ENCODE data around the gene PTPRD.
"Not testable (repeated sequence)": the region's sequence is repeated elsewhere in the genome, so short reads cannot be mapped to it uniquely, and the experiment has no call there.

PTPRD gene

DNA sequence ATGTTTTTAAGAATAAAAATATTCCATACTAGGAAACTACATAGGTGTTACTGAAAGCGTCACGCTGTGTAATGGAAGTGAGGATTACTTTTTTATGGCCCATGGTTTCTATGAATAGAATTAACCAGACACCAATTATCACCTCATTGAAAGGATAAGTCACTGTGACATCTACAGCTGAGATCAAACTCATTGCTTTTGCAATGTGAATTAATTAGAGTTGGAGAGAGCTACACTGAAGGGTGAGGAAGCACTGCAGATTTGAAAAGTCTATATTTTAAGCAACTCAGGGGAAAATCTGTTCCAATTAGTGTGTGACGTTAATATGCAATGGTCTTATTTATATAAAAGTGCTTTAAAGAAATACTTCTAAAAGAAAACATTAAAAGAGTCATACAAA is 1513.2 kb downstream of the PTPRD start:
- DNase-seq, result no peak

DNA sequence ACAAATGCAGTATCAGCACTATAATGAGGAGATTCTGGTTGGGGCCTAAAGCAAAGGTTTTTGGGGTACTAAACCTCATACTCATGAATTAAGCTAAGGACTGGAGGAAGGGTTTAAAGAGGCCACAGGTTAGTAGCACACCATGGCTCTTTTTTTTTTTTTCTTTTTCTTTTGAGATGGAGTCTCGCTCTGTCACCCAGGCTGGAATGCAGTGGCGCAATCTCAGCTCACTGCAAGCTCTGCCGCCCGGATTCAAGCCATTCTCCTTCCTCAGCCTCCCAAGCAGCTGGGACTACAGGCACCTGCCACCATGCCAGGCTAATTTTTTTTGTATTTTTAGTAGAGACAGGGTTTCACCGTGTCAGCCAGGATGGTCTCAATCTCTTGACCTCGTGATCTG is 1515.5 kb downstream of the PTPRD start:
- DNase-seq, result not testable (repeated sequence)

DNA sequence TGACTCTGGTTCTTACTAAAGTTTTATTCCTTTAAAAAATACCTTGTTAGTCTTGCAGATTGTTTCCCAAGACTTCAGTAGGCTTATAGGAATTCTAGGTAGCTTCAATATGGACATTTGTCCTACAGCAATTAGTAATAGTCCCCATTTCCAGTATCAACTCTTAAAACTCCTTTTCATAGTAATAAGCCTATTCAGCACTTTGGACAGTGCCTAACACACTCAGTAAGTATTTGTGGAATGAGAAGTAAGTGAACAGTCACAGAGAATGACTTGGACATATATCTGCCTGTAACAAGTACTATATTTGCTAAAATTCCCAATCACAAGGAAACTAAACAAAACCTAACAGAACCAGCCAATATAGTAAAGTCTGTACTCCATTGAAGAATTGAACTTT is 1521.4 kb downstream of the PTPRD start:
- no peak for DNase-seq

DNA sequence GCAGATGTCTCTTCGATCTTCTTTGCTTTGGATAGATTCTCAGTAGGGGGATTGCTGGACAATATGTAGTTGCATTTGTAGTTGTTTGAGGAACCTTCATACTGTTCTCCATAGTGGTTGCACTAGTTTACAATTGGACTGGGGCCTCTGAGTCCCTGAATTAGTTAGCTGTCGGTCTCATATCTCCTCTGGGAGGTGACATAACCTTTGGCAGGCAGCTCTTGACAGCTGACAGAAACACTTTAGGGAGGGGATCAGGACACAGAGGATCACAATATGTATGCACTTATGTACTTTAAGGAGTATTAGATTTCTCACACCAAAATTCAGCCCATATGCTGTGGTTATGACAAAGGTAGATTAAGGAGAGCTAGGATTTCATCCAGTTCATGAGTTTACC is 1533.3 kb downstream of the PTPRD start:
- DNase-seq, result no peak

DNA sequence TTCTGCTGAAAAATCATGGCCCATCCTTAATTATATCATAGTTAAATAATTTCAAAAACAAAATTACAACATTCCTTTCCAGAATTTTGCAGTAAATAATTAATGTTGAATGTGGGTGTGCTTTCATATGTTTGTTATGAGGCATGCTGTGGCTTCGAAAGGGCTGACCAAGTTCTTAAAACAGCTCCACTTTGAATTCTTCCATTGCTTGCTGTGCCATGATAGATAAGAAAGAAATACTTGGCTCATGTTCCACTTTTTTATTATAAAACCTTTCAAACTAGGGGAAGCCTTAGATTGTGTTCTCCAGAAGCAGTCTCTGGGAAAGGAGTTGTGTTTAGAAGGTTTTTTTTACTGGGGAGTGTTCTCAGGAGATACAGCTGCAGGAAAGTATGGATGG is 1534.5 kb downstream of the PTPRD start:
- DNase-seq, result no peak

DNA sequence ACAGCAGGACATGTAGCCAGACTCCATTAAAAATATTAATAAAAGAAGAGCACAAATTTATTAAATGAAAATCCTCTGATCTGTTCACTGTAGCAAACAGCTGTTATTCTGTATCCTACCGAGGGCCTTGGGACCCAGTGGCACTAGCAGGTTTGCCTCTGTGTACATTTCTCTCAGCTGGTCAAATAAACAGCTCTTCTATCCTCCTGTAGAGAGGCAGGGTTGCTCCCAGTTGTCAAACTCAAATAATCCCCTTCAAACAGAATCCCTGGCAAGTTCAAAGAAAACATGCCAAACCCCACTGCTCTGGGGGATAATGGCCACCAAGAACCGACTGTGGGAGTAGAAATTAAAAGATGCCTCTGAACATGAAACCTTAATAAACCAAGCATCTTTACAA is 1551.2 kb downstream of the PTPRD start:
- peak; percentile 57 for DNase-seq

DNA sequence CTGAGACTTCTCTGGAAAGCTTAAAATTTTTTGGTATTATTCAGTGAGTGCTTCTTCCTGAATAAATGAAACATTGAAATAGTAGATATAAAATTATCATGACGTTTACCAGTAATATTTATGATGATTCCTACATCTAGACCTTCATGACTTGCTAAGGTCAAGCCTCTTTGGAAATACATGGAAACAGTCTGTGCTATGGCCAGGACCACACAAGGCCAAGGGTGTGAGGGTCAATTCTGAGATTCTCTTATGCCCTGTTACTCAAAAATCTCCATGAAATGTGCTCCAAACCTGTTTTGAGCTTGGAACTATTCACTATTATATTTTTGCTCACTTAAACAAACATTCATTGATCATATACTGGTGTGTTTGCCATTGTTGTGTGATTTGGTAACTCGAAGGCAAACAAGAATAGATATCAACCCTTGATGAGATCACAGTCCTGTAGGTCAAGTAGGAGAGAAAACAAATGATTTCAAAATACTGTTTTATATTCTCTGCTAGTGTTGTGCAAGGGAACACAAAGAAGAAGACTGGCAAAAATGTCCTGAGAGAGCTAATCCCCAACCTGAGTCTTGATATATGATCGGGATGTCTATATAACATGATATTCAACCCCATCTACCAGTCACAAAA is 1558.3 kb downstream of the PTPRD start:
- no peak for DNase-seq

DNA sequence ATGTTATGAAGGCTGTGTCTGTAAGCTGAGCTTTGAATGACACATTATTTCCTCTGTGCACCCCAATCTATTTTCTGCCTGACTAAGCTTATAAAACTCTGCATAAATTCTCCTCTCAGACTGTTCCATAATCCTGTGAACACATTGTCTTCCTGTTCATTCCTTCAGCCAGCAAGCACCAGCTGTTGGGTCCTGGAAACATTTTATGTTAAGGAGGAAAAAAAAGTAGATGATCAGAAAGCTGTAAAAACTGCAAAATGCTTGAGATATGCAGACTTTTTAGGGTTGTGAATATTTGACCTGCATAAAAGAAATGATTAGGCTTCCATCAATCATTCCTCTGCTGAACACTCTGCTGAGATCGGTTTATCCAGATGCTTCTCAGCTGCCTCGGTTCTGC is 1567.2 kb downstream of the PTPRD start:
- no peak for DNase-seq

DNA sequence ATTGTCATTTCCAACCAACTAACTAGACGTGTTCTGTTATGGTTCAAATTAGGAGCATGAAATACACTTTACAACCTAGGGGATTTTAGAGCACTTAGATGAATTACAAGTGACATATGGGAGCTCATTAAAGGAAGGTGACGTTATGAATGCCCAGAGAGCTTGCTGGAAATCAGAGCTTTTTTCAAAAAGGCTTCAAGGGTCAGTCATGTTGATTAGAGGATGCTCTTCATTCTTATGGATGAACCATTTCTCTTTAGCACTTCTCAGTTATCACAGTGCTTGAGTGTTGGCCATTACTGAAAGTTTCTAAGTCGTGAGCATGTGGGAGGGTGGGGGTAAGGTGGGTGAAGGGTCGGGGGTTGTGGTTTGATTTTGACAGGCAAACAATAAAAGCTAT is 1567.7 kb downstream of the PTPRD start:
- DNase-seq, result no peak

DNA sequence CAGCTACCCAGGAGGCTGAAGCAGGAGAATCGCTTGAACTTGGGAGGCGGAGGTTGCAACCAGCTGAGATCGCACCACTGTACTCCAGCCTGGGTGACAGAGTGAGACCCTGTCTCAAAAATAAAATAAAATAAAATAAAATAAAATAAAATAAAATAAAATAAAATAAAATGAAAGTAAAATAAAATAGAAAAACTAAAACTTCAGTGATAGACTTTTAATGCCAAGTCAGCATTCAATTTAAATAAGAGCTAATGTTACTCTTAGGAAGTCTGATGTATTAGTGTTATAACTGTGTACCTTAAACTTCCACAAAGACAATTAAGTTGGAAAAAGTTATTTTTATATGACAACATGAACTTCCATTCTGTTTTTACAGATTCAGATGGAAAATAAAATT is 1569.0 kb downstream of the PTPRD start:
- DNase-seq, result not testable (repeated sequence)

DNA sequence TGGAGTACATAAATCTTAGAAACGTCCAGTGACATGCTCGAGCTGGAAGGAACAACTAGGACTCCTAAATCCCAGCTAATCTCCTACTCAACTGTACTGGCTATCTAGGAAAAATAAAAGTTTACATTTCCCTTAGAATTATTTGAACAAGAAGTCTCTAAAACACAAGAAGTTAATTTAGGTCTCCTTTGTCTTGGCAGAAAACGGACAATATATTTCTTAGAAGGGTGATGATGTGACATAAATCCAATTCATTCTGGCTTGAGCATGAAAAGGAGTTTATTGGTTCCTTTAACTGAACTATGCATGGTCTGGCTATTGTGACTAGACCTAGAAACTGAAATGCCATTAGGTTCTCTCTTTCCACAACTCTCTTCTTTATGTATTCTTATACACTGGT is 1571.0 kb downstream of the PTPRD start:
- DNase-seq, result no peak

DNA sequence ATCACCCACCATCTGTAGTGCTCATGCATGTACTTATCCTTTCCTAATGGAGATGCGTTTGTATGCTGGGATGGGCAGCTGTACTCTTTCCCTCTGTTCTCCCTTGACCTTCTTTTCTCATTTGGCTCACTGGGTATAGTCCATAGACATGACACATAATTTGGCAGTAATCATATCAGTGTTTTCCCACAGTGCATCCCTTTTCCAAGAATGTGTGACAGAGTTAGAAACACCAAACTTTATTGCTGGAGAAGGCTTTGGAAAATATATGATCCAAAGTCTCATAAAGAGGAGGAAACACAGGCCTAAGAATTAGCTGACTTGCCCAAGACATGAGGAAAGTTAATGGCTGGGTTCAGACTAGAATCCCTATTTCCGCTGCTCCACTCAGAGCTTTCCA is 1579.8 kb downstream of the PTPRD start:
- no peak for DNase-seq

DNA sequence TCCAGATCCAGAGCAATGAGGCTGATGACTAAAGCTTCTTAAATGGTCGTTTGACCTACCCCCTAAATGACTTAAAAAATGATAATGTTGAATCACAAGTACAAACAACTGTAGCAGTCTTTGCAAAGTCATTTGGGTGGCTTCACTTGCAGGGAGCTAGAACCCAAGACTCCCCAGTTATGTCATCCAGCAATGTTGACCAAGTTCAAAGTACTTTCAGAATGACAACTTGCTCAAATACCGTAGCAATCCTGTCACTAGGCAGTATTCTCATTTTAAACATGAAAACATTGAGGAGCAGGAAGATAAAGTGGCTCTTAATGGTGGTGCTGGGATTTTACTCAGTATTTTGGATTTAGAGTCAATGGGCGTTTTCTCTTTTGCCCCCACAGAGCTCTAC is 1596.2 kb downstream of the PTPRD start:
- no peak for DNase-seq

DNA sequence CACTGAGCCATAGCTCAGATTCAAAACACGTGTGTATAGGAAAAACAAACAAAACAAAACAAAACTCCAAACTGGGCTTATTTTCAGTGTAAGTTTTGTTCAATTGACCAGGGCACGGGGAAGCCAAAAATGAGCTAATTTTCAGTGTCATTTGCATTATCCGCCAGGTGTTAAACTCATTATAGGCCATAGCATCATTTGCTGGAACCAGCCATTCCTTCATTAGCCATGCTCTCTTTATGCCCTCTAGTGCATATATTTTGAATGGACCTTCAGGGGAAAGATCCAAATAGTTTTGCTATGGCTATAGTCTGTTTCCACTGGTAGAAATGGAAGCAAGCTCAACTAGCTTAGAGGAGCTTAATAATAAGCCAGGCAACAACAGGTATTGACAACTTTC is 1608.0 kb downstream of the PTPRD start:
- no peak for DNase-seq

DNA sequence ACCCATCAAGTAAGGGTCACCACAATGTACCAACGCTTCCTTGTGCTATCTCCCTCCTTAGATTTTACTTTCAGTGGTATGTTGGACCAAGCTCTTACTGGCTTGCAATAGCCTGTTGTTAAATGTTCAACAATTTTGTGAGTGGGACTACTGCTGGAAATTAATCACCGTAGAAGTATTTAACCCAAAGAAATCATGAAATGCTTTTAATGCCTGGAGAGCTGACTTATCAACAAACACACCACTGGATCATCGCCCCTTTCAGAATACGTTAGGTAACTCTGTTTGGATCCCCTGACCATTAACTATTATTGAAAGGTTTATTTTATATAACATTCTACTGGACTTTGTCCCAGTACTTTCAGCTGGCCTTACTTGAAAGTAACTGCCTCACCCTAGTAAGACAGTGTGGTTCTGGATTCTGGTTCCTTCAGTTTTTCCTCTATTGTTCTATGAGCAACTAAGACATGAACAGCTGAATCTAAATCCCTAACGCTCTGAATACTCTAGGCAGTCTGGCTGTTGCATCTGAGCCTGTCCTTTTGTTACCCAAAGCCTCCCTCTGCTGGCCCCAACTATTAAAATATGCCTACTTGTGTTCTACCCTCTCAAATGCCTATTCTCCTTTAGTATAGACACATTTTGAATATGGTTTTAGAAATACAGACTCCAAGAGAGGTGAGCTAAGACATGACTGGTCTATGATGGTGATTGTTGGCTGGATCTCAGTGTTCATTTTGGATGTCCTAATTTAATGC is 1609.8 kb downstream of the PTPRD start:
- DNase-seq, result no peak

DNA sequence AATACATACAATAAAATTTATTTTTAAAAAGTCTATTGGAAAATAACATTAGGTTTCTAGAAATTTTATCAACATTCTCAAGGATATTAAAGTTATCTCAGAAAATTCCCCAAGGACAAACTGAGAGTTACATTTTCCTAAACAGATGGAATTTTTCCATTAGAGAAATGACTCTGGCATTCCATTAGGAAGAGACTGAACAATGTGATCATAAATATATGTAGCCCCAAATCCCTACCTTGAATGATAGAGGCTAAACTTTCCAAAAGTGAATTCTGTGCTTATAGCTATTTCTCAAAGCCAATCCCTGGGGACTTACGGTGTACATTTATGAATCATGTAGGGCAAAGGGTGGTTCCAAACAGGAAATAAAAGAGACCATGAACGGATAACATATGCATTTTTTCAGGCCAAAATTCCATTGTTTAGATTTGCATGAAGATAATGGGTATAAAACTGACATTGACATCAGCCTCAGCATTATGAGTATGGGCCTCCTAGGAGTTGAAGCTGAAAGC is 1632.2 kb downstream of the PTPRD start:
- DNase-seq, result no peak

DNA sequence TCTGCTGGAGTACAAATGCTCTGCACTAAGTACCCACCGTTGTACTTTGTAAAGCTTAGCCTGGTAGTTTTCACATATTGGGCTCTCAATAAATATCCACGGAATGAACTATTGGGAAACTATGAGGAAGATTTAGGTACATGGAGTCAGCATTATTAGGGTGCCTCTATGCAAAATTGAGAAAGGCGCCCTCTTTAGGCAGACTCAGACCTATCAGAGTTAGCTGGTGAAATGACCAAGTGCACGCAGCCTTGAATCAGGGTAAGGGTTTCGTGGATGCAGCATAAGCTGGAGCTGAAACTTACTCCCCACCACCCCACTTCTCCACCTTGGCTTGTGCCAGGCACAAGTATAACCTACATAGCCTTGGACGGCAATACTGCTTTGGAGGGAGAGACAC is 1634.5 kb downstream of the PTPRD start:
- no peak for DNase-seq

DNA sequence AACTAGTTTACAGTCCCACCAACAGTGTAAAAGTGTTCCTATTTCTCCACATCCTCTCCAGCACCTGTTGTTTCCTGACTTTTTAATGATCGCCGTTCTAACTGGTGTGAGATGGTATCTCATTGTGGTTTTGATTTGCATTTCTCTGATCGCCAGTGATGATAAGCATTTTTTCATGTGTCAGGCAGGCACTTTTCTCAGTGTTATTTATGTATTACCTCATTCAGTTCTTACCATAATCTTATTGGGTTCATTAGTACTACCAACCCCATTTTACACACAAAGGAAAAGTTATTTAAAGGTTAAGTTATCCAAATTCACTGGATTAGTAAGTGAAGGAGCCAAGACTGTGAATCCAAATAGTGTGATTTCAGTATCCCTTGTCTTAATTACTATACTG is 1644.5 kb downstream of the PTPRD start:
- not testable (repeated sequence) for DNase-seq

DNA sequence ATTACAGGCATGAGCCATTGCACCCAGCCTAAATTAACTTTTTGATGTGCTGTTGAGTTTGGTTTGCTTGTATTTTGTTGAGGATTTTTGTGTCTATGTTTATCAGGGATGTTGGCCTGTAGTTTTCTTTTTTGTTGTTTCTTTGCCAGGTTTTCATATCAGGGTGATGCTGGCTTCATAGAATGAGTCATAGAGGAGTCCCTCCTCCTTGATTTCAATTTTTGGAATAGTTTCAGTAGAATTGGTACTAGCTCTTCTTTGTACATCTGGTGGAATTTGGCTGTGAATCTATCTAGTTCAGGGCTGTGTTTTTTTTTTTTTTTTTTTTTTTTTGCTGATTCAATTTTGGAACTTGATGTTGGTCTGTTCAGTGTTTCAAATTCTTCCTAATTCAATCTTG is 1648.9 kb downstream of the PTPRD start:
- DNase-seq, result no peak

DNA sequence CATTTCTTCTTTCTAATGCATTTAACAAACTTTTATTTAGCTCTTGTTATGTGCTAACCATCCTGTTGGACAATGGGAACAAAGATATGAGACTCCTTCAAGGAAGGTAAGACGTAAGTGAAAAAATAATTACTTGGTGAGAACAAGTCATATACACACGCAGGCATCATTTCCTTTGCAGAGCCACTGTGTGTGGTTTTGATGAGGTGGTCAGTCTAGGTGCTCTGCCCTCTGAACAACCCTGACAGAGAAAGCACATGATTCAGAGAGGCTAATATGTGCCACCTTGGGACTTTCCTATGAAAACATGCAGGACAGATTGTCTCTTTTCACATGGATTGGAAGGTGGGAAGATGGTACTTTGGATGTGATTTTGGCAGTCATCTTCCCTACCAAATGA is 1650.7 kb downstream of the PTPRD start:
- DNase-seq, result no peak

DNA sequence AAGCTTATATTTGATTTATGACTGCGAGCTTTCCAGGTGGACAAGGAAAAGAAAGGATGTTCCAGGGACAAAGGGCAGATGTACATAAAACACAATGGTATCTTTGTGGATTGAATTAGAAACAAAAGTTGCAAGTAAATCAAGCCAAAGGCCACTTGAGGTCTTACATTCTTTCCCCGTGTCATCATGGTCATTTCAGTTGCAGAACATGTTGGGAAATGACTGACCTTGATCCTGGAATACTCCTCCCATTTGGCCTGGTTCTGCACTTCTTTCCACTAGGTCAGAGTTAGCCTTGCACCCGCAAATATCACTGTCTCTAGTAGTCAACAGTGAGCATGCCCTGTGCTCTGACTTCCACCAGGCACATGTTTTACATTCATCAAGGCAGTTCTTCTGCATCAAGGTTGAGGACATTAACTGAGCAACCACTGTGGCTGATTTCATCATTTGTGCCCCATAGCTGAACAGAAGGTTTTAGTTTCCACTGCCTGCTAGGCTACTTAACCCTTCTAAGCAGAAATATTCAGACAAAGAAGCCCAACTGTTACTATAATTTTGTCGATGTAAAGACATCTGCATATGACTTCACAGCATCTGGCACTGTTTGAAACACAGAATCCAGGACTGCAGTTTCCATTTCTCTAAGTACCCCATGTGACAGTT is 1651.5 kb downstream of the PTPRD start:
- no peak for DNase-seq

DNA sequence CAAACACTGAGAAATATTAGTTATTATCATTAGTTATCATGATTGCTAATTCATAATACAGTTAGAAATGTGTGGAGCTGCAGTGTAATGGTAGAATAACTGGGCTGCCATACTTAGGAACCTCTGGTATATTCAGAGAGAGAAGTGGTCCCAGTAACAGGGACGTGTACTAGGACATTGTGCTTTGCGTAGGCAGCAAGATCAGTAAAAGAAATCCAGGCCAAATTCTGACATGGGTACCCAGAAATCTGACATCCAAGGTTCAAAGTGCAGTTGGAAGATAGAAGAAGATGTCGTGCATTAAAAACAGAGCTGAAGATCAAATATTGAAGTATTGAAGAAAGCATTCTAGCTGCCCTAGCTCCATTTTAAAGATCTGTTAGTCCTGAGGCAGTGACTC is 1652.5 kb downstream of the PTPRD start:
- no peak for DNase-seq

DNA sequence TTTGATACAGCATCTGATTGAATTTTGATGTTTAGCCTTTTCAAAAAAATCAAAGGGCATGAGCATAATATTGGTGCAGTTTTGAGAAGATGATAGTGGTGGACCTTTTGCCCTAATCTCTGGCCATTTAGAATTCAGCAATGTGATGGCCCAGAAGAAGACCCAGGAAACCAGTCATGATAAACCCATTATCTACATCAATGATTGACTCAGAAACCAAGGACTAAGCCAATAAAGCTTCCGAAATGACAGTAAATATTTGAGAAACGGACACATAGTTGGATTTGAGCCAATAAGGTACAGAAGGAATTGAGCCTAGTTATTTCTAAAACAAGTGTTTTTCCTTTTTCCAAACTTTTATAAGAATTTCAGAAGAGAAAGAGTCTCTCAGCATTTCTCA is 1654.4 kb downstream of the PTPRD start:
- DNase-seq, result no peak

DNA sequence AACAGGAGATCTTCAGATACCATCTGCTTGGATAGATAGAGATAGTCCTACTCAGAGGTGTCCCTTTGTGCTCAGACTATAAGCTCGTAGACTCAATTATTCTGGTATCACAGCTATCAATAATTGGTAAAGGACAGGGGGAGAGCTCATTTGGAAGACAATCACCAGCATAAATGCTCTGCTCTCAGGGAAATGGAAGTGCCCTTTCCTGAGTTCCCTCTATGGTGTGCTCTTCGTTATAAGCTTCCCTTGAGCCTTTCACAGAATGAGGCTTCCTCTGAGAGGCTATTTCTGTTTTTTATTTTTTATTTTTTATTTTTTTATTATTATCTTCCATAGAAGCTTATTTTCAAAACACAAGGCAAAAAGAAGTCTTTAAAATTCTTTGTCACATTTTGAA is 1657.5 kb downstream of the PTPRD start:
- DNase-seq, result no peak

Measured in NCI-H510A (cell line).